GM21515 (cell line): Measurements from ENCODE around the gene PJVK.
A peak's percentile ranks its signal among the peaks of the same experiment; 100 is the strongest.
"Not testable (repeated sequence)": the region's sequence is repeated elsewhere in the genome, so short reads cannot be mapped to it uniquely, and the experiment has no call there.

Experiments
- ATAC-seq: cut with Tn5 transposase; IDR thresholded peaks from one replicate; pipeline ENCODE4 v1.9.1; 2021; ENCODE audit not compliant: unreplicated experiment

PJVK gene, protein sequence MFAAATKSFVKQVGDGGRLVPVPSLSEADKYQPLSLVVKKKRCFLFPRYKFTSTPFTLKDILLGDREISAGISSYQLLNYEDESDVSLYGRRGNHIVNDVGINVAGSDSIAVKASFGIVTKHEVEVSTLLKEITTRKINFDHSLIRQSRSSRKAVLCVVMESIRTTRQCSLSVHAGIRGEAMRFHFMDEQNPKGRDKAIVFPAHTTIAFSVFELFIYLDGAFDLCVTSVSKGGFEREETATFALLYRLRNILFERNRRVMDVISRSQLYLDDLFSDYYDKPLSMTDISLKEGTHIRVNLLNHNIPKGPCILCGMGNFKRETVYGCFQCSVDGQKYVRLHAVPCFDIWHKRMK

DNA sequence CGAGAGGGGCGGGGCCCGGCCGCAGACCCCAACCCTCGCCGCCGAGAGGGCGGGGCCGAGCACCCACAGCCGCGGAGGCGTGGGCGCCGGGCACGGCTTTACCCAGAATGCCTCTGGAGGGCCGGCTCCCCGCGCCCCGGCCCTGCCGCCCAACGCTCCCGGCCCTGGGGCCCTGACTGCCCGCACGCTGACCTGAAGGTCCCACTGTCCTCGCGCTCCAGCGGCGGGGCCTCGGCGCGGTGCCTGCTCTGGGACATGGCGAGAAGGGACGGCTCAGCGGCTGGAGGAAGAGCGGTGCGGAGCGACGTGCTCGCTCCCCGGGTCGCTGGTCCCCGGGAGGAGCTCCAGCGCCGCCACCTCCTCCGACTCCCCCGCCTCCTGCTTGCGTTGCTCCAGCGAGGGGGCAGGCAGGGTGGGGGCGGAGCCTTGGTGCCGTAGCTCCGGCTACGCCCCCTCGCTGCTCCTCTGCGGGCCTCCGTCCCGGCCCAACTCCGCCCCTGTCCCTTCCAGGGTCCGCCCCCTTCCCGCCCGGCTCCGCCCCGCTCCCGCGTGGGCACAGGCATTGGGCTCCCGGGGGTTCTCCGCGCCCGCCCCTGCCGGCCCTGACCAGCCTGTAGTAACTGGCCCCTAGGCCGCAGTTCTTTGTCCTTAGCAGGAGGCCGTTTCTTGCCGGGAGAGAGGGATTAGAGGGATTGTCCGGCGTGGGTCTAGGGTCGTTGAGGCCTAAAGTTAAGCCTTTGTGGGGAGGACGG lies at the start of gene PJVK, which contains the start of gene PRKRA:
Gene PJVK (plus strand): TSS at position 605 of the 752 bp plus-strand sequence. CDS start 2,032 bp downstream, outside the sequence.
Gene PRKRA (minus strand): TSS at position 402 of the 752 bp plus-strand sequence. CDS start 145 bp downstream, at position 257.
- ATAC-seq, result peak; percentile 84

DNA sequence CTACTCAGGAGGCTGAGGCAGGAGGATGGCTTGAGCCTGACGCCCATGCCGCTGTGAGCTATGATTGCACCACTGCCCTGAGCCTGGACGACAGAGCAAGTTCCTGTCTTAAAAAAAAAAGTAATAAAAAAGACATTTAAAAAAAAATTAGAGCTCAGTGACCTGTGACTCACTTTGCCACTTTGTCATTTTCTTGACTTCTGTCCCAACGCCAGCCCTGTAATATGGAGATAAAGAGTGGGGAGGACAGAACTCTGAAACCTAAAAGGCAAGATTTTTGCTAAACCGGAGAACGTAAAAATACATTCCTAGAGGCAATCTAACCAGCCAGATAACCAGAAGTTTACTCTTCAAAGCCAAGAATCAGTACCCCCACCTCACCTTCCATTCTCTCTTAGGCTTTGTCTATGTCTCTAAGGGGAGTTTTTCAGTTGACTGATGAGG lies 49.2 kb upstream of the PJVK start:
- no peak for ATAC-seq

DNA sequence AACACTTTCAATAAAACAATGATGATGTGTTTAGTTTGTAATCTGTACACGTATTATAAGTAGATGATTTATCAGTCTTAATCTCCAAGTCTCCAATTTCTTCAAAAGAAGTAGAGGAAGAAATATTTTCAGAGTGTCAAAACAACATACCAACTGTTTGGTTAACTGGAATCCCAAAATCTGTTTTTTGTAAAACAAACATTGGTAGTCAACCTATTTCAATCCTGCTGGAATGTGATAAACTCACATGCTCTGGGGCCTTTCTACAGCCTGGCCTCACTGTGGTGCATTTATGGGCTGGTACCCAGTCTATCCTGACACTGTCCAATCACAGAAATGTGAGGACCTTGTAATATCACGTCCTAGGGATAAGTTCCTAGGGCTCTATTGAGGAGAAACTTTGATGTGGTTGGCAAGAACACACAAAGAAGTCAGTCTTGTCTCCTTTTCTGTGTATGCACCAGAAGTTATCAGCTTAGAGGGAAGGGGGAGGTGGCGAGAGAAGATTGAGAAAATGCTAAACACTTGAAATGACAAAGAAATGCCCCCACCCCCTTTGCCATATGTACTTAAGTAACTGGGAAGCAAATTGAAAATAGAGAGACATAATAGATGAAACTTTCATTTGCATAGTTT lies 47.4 kb upstream of the PJVK start:
- peak; percentile 33 for ATAC-seq

DNA sequence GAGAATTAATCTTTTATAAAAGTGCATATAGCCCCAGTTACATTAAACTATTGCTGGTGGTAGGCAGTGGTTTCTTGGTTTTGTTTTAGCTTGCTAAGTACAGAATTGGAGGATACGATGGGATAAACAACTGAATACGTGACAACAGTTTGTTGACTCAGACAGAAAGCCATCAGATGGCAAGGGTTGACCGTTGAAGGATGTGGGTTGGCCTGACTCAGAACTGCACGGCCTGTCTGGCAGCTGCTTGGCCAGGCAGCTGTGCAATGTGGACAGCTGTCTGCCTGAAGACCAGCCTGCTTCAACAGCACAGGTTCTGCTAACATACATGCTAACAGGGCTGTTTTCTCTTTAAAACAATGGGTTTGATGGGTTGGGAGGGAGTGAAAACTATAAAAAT lies 46.8 kb upstream of the PJVK start:
- peak; percentile 99 for ATAC-seq

DNA sequence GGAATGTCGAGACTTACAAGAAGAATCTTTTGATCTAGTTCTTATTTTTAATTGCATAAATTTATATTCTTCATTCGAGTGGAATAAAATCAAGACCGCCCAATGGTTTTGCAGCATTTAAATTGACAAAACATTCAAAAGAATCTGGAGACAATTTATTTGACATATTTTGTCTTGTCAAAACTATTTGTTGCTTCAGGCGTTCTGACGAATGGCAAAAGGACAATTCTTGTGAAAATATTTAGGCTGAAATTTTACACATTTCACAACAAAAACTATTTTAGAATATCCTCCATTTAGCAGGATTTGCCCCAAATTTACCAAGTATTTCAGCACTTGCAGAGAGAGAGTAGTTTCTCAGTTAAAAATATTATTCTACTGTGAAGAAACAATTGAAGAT lies 41.9 kb upstream of the PJVK start:
- no peak for ATAC-seq

DNA sequence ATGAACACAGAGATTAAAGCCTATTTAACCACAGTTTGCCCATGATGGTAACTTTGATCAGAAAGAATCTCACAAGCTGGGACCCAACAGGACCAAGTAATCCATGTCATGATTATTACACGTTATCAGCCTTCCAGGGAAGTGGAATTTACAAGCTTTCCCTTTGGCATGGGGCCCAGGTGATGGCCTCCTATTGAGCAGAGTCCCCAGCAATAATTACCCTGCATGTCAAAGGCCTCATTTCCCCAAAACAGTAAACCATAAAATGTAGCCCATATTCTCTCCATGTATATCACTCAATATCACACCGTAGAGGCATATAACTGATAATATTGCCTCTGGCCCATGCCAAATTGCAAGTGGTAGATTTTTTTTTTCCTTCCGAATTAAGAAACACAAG lies 39.1 kb upstream of the PJVK start:
- no peak for ATAC-seq

DNA sequence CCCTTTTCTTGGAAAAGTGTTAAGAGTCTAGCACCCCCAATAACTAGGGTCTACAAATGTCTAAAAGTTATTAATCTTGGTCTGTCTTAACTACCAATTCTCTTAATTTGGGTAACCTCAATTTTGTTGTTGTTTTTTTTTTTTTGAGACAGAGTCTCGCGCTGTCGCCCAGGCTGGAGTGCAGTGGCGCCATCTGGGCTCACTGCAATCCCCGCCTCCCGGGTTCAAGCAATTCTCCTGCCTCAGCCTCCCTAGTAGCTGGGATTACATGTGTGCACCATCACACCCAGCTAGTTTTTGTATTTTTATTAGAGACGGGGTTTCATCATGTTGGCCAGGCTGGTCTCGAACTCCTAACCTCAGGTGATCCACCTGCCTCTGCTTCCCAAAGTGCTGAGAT lies 38.7 kb upstream of the PJVK start:
- ATAC-seq, result not testable (repeated sequence)

DNA sequence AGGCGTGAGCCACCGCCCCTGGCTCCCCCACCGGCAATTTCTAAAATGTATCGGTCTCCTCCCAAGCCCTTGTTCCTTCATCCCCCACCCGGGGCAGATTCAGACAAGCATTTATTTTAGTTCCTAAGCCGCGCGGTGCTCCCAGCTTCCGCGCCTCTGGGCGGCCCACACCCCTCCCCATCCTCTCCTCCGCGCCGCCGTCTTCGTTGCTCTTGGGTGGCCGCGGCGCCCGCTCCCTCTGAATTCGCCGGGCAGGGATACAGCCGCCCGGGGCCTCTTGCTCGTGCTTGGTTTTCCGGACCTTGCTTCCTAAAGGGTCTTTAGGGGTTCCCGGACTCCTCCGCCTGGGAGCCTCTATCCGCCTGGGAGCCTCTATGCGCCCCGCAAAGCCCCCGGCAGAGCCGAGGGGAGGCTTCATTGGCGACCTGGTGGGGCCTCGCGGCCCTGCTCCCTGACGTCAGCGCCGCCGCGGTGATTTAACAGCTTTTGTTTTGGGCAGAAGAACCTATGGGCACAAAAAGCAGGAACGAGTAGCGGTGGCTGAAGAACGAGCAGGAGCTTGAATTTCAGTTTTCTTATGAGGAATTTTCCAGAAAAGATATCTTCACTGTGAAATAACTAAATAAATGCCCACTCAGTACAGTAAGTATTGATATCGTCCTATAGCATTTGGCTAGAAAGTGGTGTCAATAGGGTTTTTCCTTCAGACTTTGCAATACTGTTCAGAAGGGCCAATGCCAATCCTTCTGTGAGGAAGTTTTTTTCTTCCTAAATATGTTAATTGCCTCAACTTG lies 37.5 kb upstream of the PJVK start:
- peak; percentile 79 for ATAC-seq

DNA sequence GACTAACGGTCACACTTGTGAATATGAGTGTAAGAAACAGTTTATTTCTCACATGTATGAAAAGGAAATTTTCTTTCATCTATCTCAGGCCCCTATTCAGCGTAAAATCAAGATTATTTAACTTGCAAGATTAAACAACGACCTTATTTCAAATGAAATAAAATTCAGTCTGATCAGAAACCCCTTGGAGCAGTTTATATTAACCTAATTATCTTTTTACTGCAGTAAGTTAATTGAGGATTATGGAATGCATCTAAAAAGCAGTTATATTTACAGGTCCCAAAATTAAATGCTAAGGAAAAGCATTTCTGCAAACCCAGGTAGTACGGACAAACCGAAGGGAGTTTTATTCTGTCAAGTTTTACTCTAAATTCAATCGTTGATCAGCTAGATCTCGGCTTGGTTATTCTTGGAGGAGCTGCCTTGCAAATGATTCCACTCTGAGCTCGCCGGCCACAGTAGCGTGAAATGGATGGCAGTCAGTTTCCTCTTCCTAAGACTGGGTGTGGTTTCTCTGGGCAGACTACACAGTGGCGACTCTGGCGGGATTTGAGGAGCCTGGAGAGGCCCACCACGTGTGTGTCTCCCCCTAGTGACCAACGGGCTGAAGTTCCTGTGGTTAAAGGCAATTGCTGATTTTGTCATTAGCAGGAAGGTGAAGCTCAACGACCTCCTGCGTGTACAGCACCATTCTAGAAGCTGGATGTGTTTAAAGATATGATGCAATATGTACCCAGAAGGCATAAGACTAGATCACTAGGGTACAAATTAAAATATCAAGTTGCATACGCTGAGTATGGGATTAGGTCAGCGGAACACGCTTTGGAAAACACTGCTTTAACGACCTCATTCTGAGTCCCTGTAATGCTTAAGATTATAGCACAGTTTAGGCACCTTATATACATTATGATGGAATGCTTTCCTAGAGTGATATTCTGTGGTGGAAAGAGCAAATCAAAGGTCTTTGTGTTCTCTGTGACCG lies 36.6 kb upstream of the PJVK start:
- ATAC-seq, result peak; percentile 83

DNA sequence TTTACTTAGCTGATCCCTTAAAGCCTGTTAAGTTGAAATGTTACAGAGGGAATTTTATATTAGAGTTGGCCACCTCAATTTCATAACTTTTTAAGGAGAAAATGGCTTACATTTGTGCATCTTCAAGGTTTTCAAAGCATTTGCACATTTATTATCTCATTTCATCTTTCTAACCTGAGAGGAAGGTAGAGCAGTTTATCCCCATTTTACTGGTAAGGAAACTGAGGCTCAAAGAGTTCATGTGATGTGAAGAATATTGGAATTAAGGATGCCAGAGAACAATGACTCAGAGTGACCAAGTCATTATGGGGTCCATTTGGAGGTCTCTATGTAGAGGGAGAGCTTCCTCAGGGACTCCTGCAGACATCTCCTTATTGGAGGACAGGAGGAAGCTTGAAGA lies 35.2 kb upstream of the PJVK start:
- no peak for ATAC-seq

DNA sequence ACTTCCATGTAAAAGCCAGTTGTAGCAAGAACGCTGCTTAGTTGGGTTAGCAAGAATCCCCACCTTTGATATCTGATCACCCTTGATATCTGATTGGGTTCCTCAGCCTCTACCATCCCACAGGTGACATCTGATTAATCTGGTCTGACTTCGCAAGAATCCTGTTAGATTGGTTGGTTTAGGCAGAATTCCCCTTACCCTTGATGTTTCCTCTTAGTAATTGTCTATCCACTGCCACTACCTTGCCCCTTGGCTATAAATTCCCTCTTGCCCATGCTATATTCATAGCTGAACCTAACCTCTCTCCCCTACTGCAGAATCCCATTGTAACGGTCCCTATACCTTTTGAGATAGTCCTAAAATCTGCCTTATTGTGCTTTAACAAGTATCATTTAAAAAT lies 33.3 kb upstream of the PJVK start:
- ATAC-seq, result no peak

DNA sequence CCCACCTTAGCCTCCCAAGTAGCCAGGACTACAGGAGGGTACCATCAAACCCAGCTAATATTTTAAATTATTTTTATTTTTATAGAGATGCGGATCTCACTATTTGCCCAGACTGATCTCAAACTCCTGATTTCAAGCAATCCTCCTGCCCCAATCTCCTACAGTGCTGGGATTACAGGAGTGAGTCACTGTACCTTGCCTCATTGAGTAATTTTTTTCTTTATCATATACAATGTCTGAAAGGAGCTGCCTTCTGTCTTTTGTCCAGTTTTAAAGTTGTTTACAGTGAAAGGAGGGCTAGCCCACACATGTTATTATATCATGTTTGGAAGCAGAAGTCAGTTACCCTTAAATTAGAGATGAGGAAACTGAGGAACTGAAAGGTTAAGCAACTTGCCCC lies 32.8 kb upstream of the PJVK start:
- ATAC-seq, result no peak

DNA sequence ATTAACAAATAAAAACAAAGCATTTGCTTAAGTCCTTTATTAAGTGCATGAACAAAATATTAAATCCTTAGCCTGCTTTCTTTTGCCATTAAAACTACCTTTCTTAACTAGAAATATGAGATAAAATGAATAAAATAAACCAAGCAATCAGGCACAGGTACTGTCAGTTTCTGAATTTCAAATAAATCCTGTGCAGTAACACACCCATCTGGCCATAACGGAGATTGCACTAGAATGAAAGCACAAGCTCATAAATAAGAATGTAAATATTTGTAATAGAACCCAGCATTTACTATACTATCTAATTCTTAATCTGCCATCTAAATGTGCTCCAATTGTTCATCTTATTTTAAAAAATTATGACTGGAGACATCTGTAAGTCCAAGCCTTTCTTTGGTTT lies 32.1 kb upstream of the PJVK start:
- ATAC-seq, result no peak

DNA sequence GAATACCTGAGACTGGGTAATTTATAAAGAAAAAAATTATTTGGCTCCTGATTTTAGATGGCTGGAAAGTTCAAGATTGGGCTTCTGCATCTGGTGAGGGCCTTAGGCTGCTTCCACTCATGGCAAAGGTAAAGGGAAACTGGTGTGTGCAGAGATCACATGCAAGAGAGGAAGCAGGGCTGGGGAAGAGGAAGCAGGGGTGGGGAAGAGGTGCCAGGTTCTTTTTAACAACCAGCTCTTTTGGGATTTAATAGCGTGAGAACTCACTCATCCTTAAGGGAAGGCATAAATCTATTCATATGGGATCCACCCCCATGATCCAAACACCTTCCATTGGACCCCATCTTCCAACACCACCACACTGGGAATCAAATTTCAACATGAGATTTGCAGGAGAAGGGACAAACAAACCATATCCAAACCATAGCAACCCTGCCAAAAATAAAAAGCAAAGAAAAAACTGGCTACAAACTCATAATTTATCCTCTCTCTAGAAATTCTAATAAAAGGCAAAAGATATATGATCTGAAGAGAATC lies 30.6 kb upstream of the PJVK start:
- ATAC-seq, result no peak

DNA sequence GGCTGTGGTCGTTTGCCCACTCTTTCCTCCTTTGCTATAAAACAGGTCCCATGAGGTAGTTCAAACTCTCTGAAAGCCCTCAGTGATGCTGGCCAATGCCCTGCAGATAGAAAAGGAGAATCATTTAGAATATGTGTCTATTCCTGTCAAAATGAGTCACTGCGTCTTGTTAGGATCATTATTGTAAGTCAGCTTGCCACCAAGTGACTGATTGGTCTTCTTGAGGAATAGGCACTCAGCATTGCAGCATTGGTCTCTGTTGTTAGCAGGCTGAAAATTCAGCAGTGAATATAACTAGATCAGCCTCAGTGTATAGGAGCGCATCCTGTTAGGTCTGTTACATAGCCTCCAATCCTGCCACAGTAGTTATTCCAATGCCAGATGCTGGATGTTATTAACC lies 29.1 kb upstream of the PJVK start:
- ATAC-seq, result no peak

DNA sequence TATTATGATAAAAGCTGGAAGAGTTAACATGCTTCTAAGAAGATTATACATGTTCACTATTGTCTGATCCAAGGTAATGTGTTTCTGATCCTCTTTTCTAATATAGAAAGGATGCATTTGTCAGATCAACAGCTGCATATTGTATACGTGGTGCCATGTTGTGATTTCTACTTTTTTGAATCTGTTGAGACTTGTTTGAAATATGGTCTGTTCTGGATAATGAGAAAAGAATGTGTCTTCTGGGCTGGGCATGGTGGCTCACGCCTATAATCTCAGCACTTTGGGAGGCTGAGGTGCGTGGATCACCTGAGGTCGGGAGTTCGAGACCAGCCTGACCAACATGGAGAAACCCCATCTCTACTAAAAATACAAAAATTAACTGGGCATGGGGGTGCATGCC lies 27.4 kb upstream of the PJVK start:
- not testable (repeated sequence) for ATAC-seq

DNA sequence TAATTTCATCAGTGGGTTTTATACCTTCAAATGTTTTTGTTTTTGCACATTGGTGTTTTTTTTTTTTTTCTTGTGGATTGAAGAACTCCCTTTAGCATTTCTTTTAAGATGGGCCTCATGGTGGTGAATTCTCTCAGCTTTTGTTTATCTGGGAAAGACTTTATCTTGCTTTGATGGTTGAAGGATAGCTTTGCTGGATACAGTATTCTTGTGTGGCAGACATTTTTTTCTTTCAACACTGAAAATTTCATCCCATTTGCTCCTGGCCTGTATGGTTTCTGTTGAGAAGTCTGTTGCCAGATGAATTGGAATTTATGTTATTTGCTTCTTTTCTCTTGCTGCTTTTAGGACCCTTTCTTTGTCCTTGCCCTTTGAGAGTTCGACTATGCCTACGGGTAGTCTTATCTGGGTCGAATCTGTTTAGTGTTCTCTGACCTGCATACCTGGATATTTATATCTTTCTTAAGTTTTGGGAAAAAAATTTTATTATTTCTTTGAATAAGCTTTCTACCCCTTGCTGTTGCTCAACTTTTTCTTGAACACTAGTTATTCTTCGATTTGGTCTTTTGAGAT lies 25.8 kb upstream of the PJVK start:
- no peak for ATAC-seq

DNA sequence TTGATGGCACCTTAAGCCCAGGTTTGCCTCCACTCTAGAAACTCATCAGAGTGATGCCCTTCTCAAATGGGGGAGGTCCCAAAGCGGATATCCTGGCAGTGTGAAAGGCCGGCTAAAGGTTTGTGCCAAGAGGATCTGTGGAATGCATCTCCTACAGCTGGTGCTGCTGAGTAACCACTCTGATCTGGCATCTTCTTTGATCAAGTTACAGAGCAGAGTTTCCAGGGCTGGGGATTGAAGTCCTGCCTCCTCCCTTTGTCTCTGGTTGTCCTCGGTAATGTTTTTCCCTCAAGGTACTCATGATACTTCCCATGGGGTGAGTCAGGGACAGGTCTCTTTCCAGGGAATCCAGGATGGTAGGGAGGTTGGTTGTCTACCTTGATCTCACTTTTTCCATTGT lies 24.8 kb upstream of the PJVK start:
- ATAC-seq, result no peak

DNA sequence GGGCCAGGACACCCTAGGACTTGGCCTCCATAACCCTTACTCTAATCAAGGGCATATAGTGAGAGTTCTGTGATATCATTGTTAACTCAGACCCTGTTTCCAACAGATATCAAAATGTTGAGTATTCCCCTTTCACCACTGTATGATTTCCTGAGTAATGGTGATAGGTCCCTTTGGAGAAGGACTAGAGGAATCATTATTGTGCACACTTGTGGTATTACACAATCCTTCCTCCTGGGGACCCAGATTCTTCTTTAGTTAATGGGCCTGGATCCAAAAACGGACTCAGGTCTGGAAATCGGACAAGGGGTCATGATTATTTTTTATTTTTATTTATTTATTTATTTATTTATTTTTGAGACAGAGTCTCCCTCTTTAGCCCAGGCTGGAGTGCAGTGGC lies 23.7 kb upstream of the PJVK start:
- no peak for ATAC-seq
